Mammary epithelial cell (primary cell): ENCODE measurements around the gene TGIF2.

ENCODE experiments used
- CTCF ChIP-seq, 2 donors: IDR thresholded peaks in 1 of 2; conservative IDR thresholded peaks in 1 of 2; 2 replicates each; pipeline ENCODE4 v1.5.1; 2011 to 2012; ENCODE audit warnings: inconsistent platforms in 2 of 2, low read length in 2 of 2, mild to moderate bottlenecking in 2 of 2, control low read depth in 1 of 2, low read depth in 1 of 2; ENCODE audit not compliant: insufficient read depth in 1 of 2; ENCODE audit errors: extremely low read depth in 1 of 2
- EZH2 ChIP-seq: IDR thresholded peaks from 2 replicates; pipeline ENCODE4 v1.6.1; 2012; ENCODE audit warnings: low read length, inconsistent platforms, borderline replicate concordance

- TF ChIP-seq EZH2, result no peak
- TF ChIP-seq CTCF (conservative IDR thresholded peaks at IDR 0.05 in 1 of 2, IDR thresholded peaks at IDR 0.05 in 1 of 2; ENCODE audit: extremely low read depth in 1 of 2, insufficient read depth in 1 of 2, low read depth in 1 of 2, low read length in 2 of 2), result no peak
These were observed at the start of gene TGIF2 for GRCh38 chr20:36573103-36573797.
